ENCODE data around the gene SPP2.
A peak's percentile ranks its signal among the peaks of the same experiment; 100 is the strongest.

SPP2 gene

DNA sequence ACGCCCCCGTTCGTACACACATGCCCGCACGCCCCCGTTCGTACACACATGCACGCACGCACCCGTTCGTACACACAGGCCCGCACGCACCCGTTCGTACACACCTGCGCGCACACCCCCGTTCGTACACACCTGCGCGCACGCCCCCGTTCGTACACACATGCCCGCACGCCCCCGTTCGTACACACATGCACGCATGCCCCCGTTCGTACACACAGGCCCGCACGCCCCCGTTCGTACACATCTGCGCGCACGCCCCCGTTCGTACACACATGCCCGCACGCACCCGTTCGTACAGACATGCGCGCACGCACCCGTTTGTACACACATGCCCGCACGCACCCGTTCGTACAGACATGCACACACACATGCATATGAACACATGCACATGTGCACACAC is 45.7 kb downstream of the SPP2 start:
- no peak for DNase-seq

DNA sequence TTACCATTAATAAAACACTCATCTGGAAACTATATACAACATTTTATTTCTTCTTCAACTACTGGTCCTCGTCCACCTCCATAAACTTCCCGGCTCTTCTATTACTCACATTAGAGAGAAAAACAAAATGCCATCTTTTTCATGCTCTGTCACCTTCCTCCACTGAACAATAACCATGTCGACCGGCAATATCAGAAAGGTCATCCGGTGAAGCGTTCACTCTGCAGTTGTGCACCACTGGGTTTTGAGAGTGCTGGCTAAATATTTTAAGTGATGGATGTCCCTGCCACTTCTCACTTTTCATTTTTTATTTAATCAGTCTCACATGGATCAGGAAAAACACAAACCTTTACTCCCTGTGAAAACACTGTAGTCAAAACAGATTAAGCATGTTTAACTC is 48.2 kb downstream of the SPP2 start:
- DNase-seq, result no peak

DNA sequence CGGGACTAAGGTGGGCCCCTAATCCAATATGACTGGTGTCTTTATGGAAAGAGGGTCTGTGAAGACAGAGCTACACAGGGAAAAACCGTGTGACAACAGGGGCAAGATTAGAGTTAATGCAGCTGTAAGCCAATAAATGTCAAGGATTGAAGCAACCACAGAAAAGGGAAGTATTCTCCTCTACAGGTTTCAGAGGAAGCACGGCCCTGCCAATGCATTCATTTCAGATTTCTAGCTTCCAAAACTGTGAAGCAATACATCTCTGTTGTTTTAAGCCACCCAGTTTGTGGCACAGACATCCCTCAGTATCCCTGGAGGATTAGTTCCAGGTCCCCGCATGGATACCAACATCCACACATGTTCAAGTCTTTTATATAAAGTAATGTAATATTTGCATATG is 48.8 kb downstream of the SPP2 start:
- DNase-seq, result no peak

DNA sequence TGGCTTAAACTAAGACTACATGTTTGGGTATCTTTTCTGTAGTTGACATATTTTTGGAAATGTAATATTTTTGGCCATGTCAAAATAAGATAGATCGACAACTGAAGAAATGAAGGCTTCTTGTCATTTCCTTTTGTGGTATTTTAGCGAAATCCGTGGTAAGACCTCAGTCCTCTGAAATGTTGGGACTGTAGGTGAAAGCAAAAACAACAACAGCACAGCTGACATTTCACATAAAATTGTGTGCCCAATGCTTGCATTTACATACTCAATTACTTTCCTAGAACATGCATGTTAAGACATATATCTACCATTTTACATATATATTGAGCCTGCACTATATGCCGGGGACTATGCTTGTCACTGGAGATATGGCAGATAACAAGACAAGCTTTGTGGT is 50.2 kb downstream of the SPP2 start:
- DNase-seq, result no peak

DNA sequence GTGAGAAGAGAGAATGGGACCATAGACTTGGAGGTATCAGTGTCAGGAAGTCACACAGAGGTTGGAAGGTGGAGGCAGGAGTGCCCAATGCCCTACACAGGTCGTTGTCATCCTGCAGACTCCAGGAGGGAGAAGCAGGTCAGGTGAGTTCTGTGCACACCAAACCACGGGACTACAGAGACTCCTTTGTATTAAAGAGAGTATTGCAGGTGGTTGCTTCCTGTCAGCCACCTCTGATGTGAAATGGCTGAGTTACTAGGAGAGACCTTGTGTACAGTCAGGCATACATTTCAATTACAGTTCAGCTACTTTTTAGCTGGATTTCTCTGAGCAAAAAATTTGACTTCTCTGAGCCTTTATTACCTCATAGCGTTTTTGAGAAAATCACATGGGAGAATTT is 51.6 kb downstream of the SPP2 start:
- DNase-seq, result no peak

GRCh38 chr2:234107861-234108260 is 57.4 kb downstream of the SPP2 start:
- DNase-seq, result no peak

GRCh38 chr2:234109321-234109720 is 58.8 kb downstream of the SPP2 start:
- no peak for DNase-seq

DNA sequence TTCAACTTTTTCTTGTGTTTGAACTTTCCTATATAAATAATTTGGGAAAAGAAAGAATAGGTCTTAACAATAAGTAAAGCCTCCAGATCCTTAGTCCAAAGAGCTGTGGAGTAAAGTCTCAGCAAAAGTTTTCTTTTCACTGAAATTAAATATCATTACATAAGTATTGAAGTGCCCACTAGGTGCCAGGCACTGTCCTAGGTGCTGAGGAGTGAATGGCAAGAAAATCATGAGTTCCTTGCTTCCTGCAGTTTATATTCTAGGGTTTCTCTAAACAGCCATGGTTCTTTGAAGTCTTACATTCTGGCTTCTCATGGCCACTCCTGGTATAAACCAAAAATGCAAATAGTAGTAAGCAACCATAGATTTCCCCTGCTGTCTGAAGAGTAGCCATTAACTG is 59.7 kb downstream of the SPP2 start:
- DNase-seq, result no peak

DNA sequence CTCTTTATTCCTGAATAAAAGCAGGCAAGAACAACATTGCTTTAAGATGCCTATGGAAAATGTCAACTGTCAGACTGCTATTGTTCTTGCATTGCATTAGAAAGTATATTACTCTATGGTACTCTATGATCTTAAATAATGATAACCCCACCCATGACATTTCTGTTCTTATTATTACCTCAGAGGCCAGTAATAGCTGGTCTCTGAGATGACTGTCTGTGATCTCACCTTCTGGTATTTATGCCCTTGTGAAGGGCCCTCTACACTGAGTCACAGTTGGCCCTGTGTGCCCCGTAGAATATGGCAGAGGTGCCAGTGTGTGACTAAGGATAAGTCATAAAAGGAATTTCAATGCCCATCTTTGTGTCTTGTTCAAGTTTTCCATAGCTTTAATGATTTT is 61.0 kb downstream of the SPP2 start:
- peak; percentile 52 for DNase-seq

GRCh38 chr2:234116010-234116409 is 65.5 kb downstream of the SPP2 start:
- DNase-seq, result no peak

DNA sequence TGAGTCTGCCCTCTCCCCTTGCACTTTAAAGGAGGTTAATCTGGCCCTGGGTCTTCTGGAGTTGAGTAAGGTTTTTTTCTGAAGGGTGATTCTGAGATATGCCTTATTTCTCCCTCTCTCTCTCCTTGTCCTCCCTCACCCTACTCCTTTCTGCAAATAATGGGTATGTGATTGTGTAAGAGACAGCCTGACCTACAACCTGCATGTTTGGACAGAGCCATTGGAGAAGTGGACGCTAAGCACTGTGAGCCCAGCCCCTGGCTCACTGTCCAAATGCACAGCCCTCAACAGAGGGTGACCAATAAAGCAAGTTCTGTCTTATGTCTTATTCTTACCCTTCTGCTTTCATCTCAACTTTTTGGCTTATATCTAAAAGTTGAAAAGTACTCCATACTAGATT is 71.5 kb downstream of the SPP2 start:
- no peak for DNase-seq

GRCh38 chr2:234125451-234126145 is 75.1 kb downstream of the SPP2 start:
- DNase-seq, result no peak

DNA sequence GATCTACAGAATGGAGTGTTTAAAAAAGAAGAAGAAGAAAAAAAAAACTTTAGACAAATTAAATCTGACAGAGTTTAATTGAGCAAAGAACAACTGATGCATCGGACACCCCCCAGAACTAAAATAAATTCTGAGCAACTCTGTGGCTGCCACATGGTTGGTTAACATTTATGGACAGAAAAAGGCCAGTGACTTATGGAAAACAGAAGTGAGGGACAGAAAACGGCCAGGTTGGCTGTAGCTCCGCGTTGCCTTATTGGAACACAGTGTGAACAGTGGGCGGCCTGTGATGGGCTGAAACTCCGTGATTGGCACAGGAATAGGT is 75.6 kb downstream of the SPP2 start:
- no peak for DNase-seq

Data from NCI-H226 (cell line).